Uterus (tissue), 2 donors: ENCODE results near the gene SPAG4.

Source experiments
- POLR2A ChIP-seq, 2 donors: fragments of 450-650 bp; IDR thresholded peaks; one replicate each; pipeline ENCODE4 v1.6.1; 2016; ENCODE audit warnings: antibody characterized with exemption in 2 of 2, mild to moderate bottlenecking in 1 of 2, moderate library complexity in 1 of 2
- TF ChIP-seq, protein P1 (sequence below), 4 experiments: fragments of 200-600 bp in 2 of 4; fragments of 450-650 bp in 2 of 4; sonication (generic) in 2 of 4; IDR thresholded peaks; one replicate each; pipeline ENCODE4 v1.5.1; 2016 to 2019; ENCODE audit warnings: antibody characterized with exemption in 4 of 4, mild to moderate bottlenecking in 2 of 4, moderate library complexity in 1 of 4

DNA sequence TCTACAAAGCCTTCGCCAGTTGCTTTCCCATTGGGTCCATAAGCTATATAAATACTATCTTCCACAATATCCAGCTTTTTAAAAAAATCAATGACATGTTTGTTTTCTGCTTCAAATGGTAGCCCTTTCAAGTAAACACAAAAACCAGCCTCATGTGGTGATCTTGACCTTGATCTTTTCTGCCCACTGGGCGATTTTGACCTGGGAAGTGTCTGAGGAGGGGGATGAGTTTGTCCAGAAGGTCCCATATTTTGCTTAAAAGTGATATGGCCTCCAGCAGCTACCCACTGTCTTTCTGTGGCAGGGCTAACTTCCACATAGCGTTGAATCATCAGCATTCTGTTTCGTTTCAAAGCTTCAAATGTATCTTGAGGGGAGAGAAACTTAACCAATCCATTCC, 38.3 kb downstream of the SPAG4 start:
- TF ChIP-seq, protein P1, sequence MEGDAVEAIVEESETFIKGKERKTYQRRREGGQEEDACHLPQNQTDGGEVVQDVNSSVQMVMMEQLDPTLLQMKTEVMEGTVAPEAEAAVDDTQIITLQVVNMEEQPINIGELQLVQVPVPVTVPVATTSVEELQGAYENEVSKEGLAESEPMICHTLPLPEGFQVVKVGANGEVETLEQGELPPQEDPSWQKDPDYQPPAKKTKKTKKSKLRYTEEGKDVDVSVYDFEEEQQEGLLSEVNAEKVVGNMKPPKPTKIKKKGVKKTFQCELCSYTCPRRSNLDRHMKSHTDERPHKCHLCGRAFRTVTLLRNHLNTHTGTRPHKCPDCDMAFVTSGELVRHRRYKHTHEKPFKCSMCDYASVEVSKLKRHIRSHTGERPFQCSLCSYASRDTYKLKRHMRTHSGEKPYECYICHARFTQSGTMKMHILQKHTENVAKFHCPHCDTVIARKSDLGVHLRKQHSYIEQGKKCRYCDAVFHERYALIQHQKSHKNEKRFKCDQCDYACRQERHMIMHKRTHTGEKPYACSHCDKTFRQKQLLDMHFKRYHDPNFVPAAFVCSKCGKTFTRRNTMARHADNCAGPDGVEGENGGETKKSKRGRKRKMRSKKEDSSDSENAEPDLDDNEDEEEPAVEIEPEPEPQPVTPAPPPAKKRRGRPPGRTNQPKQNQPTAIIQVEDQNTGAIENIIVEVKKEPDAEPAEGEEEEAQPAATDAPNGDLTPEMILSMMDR (IDR thresholded peaks at IDR 0.05), result no peak
- TF ChIP-seq POLR2A (IDR thresholded peaks at IDR 0.05), result no peak
